GM12878 (cell line): ENCODE data around the gene HDAC9. TPM values are rescaled to one million over a fixed set of nuclear protein-coding genes. Genes with fewer than 3 reads are reported as not detected.

Source experiments
- ATF2 ChIP-seq: IDR thresholded peaks from 2 replicates; pipeline ENCODE4 v1.6.1; 2012; ENCODE audit warnings: low read length, inconsistent platforms
- FOXM1 ChIP-seq: IDR thresholded peaks from 2 replicates; pipeline ENCODE4 v1.6.1; 2012; ENCODE audit warnings: low read depth, mild to moderate bottlenecking, inconsistent platforms, low read length, moderate library complexity
- HDGF ChIP-seq: fragments of 450-650 bp; IDR thresholded peaks from 2 replicates; pipeline ENCODE4 v1.6.1; 2016; ENCODE audit warnings: antibody characterized with exemption
- HSF1 ChIP-seq: fragments of 150-350 bp; IDR thresholded peaks from 2 replicates; pipeline ENCODE4 v1.6.1; 2014; ENCODE audit warnings: mild to moderate bottlenecking, low read depth, low read length
- MEF2A ChIP-seq: IDR thresholded peaks from 2 replicates; pipeline ENCODE4 v1.6.1; 2011; ENCODE audit warnings: low read depth, mild to moderate bottlenecking, low read length, moderate library complexity; ENCODE audit not compliant: insufficient read depth
- MEF2B ChIP-seq: fragments of 450-650 bp; IDR thresholded peaks from 2 replicates; pipeline ENCODE4 v1.6.1; 2018; ENCODE audit warnings: mild to moderate bottlenecking, moderate library complexity; ENCODE audit not compliant: partially characterized antibody, poor library complexity, severe bottlenecking
- NFYB ChIP-seq: IDR thresholded peaks from 2 replicates; pipeline ENCODE4 v1.6.1; 2011; ENCODE audit warnings: low read depth, mild to moderate bottlenecking, low read length, improper control_type of control experiment, moderate library complexity; ENCODE audit not compliant: insufficient read depth
- NR2C2 ChIP-seq: IDR thresholded peaks from 2 replicates; pipeline ENCODE4 v1.6.1; 2011; ENCODE audit warnings: borderline replicate concordance, low read depth; ENCODE audit not compliant: control insufficient read depth, insufficient read length
- PAX8 ChIP-seq: fragments of 450-650 bp; IDR thresholded peaks from 2 replicates; pipeline ENCODE4 v1.6.1; 2017; ENCODE audit warnings: mild to moderate bottlenecking, moderate library complexity
- ZBTB33 ChIP-seq: fragments of 450-650 bp; IDR thresholded peaks from 2 replicates; pipeline ENCODE4 v1.6.1; 2017; ENCODE audit warnings: mild to moderate bottlenecking
- polyA plus RNA-seq, 11 experiments: library from polyadenylated mRNA; depleted of rRNA in 4 of 11; unstranded in 6 of 11; stranded (reverse) in 5 of 11; fragments of >200 nt; fragmentation: Nextera tagmentation in 4 of 11; fragmentation: Illumina TruSeq in 1 of 11; extraction: Ambion mirVana in 4 of 11; extraction: Trizol in 1 of 11; gene quantifications; 1 replicate in 1 of 11; 2 replicates in 10 of 11; pipeline versions ENCODE4 v1.2.1 to v1.2.3, GENCODE V29; 2011 to 2016; ENCODE audit warnings: inconsistent platforms in 2 of 11, missing spikeins in 2 of 11, low read depth in 1 of 11
- total RNA-seq, 4 experiments: library from RNA; depleted of rRNA in 3 of 4; stranded (reverse); fragments of >200 nt in 3 of 4; fragmentation: Illumina TruSeq in 1 of 4; extraction: Trizol in 1 of 4; gene quantifications; 2 replicates each; pipeline versions ENCODE4 v1.2.1 to v1.2.3, GENCODE V29; 2013 to 2021
- TF ChIP-seq, protein P1 (sequence below): fragments of 450-650 bp; formaldehyde crosslinking; IDR thresholded peaks from 2 replicates; pipeline ENCODE4 v1.4.0; 2022; ENCODE audit warnings: mild to moderate bottlenecking, moderate library complexity
- TF ChIP-seq, protein P2 (sequence below): IDR thresholded peaks from 2 replicates; pipeline ENCODE4 v1.6.1; 2011; ENCODE audit warnings: borderline replicate concordance, low read depth, mild to moderate bottlenecking, moderate library complexity, mixed read lengths, low read length; ENCODE audit not compliant: insufficient read depth; ENCODE audit errors: extremely low read length
- TF ChIP-seq, protein P3 (sequence below): IDR thresholded peaks from 2 replicates; pipeline ENCODE4 v1.6.1; 2011; ENCODE audit warnings: mild to moderate bottlenecking, low read depth, low read length, moderate library complexity; ENCODE audit not compliant: insufficient replicate concordance

HDAC9 gene
- total and polyA plus RNA-seq, 10 of the 15 experiments (the other 5 are each of a cell fraction or from before 2014, with no cell fraction given) = 0.73 to 12.8 (median 0.92) TPM

GRCh38 chr7:18866359-18867036, 370.9 kb downstream of the HDAC9 start (continued):
- TF ChIP-seq, protein P1, sequence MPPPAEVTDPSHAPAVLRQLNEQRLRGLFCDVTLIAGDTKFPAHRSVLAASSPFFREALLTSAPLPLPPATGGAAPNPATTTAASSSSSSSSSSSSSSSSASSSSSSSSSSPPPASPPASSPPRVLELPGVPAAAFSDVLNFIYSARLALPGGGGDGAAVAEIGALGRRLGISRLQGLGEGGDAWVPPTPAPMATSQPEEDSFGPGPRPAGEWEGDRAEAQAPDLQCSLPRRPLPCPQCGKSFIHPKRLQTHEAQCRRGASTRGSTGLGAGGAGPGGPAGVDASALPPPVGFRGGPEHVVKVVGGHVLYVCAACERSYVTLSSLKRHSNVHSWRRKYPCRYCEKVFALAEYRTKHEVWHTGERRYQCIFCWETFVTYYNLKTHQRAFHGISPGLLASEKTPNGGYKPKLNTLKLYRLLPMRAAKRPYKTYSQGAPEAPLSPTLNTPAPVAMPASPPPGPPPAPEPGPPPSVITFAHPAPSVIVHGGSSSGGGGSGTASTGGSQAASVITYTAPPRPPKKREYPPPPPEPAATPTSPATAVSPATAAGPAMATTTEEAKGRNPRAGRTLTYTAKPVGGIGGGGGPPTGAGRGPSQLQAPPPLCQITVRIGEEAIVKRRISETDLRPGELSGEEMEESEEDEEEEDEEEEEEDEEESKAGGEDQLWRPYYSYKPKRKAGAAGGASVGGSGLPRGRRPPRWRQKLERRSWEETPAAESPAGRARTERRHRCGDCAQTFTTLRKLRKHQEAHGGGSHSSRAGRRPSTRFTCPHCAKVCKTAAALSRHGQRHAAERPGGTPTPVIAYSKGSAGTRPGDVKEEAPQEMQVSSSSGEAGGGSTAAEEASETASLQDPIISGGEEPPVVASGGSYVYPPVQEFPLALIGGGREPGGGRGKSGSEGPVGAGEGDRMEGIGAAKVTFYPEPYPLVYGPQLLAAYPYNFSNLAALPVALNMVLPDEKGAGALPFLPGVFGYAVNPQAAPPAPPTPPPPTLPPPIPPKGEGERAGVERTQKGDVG = no peak
- TF ChIP-seq MEF2B = peak; percentile 69
- TF ChIP-seq HSF1 = no peak
- no peak for TF ChIP-seq FOXM1
- TF ChIP-seq MEF2A = no peak
- peak; percentile 47; the same call in 1 of the 2 replicates for TF ChIP-seq ATF2
- no peak for TF ChIP-seq ZBTB33
- TF ChIP-seq NFYB = no peak
- no peak for TF ChIP-seq PAX8
- TF ChIP-seq HDGF = no peak
- no peak for TF ChIP-seq NR2C2
- TF ChIP-seq, protein P2, sequence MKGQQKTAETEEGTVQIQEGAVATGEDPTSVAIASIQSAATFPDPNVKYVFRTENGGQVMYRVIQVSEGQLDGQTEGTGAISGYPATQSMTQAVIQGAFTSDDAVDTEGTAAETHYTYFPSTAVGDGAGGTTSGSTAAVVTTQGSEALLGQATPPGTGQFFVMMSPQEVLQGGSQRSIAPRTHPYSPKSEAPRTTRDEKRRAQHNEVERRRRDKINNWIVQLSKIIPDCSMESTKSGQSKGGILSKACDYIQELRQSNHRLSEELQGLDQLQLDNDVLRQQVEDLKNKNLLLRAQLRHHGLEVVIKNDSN = no peak
- TF ChIP-seq, protein P3, sequence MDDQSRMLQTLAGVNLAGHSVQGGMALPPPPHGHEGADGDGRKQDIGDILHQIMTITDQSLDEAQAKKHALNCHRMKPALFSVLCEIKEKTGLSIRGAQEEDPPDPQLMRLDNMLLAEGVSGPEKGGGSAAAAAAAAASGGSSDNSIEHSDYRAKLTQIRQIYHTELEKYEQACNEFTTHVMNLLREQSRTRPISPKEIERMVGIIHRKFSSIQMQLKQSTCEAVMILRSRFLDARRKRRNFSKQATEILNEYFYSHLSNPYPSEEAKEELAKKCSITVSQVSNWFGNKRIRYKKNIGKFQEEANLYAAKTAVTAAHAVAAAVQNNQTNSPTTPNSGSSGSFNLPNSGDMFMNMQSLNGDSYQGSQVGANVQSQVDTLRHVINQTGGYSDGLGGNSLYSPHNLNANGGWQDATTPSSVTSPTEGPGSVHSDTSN = no peak
